Amniotic epithelial cell (primary cell): ENCODE measurements around the gene SLC17A7.

Experiments
- DNase-seq: peaks from one replicate; pipeline ENCODE4 v3.0.0-alpha.2; 2010; ENCODE audit warnings: low read depth

Gene SLC17A7

GRCh38 chr19:49427339-49427738 lies 14.0 kb downstream of the SLC17A7 start:
- no peak for DNase-seq

GRCh38 chr19:49425922-49426592 lies 15.3 kb downstream of the SLC17A7 start:
- no peak for DNase-seq

- no peak for DNase-seq
These were observed 16.1 kb downstream of the SLC17A7 start, which contains the start of gene GFY for GRCh38 chr19:49425178-49425577. TSS of gene GFY (plus strand) at chr19:49425388. CDS start at chr19:49426431, 1,043 bp downstream.

GRCh38 chr19:49423985-49424303 lies 17.4 kb downstream of the SLC17A7 start:
- no peak for DNase-seq

GRCh38 chr19:49423071-49423984 lies 18.0 kb downstream of the SLC17A7 start, which contains the start of gene PTH2:
TSS of gene PTH2 (minus strand) at chr19:49423441. CDS start at chr19:49423339, 102 bp downstream.
- no peak for DNase-seq

- no peak for DNase-seq
These were observed 18.8 kb downstream of the SLC17A7 start for GRCh38 chr19:49422407-49423070.

- DNase-seq = no peak
These were observed 19.5 kb downstream of the SLC17A7 start for GRCh38 chr19:49421878-49422202.

GRCh38 chr19:49421039-49421877 lies 20.1 kb downstream of the SLC17A7 start:
- peak; percentile 25 for DNase-seq

GRCh38 chr19:49420227-49420626 lies 21.1 kb downstream of the SLC17A7 start:
- no peak for DNase-seq

- no peak for DNase-seq
These were observed 22.2 kb downstream of the SLC17A7 start for GRCh38 chr19:49419173-49419572.

GRCh38 chr19:49418511-49418910 lies 22.8 kb downstream of the SLC17A7 start:
- no peak for DNase-seq

- DNase-seq = no peak
These were observed 24.2 kb downstream of the SLC17A7 start for GRCh38 chr19:49417088-49417487.

- DNase-seq = no peak
These were observed 25.5 kb downstream of the SLC17A7 start for GRCh38 chr19:49415810-49416200.

GRCh38 chr19:49415102-49415809 lies 26.1 kb downstream of the SLC17A7 start:
- no peak for DNase-seq

GRCh38 chr19:49414256-49414655 lies 27.1 kb downstream of the SLC17A7 start:
- DNase-seq = no peak

GRCh38 chr19:49413348-49413747 lies 28.0 kb downstream of the SLC17A7 start:
- no peak for DNase-seq

- no peak for DNase-seq
These were observed 29.5 kb downstream of the SLC17A7 start for GRCh38 chr19:49411681-49412326.

GRCh38 chr19:49409441-49410029 lies 31.8 kb downstream of the SLC17A7 start:
- DNase-seq = no peak

- DNase-seq = no peak
These were observed 32.4 kb downstream of the SLC17A7 start for GRCh38 chr19:49408816-49409440.

GRCh38 chr19:49407482-49408015 lies 33.8 kb downstream of the SLC17A7 start:
- no peak for DNase-seq
